HepG2 (cell line): ENCODE results near the gene IL1RAP. TPM values are rescaled to one million over a fixed set of nuclear protein-coding genes. Genes with fewer than 3 reads are reported as not detected.

Experiments
- ATAC-seq: fragments of 200-7000 bp; cut with Tn5 transposase; 3 replicates; pipeline ENCODE4 v1.9.1; 2020; ENCODE audit warnings: mild to moderate bottlenecking, moderate library complexity
- BruUV-seq: library from RNA; stranded (reverse); fragments of 400-500 nt; replicated peaks from 2 replicates; lab custom pipeline; 2021; lab: Mats Ljungman, UMichigan
- CTCF ChIA-PET: fragments of 300-600 bp; formaldehyde crosslinking; extraction: SDS; loops from one replicate; lab custom pipeline; 2021; ENCODE audit warnings: low total read pairs, inconsistent platforms, low intra/inter-chr PET ratio; lab: Yijun Ruan, JAX
- POLR2A ChIA-PET: fragments of 350-600 bp; sonication (Branson Sonifier 250); formaldehyde crosslinking; loops from one replicate; lab custom pipeline; 2020; ENCODE audit warnings: antibody characterized with exemption, inconsistent platforms; lab: Yijun Ruan, JAX
- DNase-seq: peaks from one replicate; pipeline ENCODE4 v3.0.0-alpha.2; 2015; ENCODE audit warnings: low spot score
- FAIRE-seq: peaks from 3 replicates; lab custom pipeline; 2011; peaks lifted over from hg19 to GRCh38; lab: Jason Lieb, UNC
- H2AFZ ChIP-seq: one replicate; pipeline ENCODE4 v1.6.1; 2011; ENCODE audit warnings: low read length, inconsistent platforms
- H3K27ac ChIP-seq: fragments of 300-600 bp; 3 replicates; pipeline ENCODE4 v1.8.0; 2011; ENCODE audit warnings: mixed run types, mild to moderate bottlenecking, mixed read lengths, low read length, inconsistent platforms; ENCODE audit not compliant: insufficient read depth; ENCODE audit errors: extremely low read length
- H3K27me3 ChIP-seq, 2 experiments: fragments of 200-600 bp in 1 of 2; 2 replicates in 1 of 2; 3 replicates in 1 of 2; pipeline versions ENCODE4 v1.6.0 to v1.8.0; 2011; ENCODE audit warnings: low read length in 2 of 2, mild to moderate bottlenecking in 2 of 2, moderate library complexity in 2 of 2, inconsistent platforms in 1 of 2; ENCODE audit not compliant: insufficient read depth in 2 of 2, control insufficient read depth in 1 of 2
- H3K36me3 ChIP-seq, 2 experiments: fragments of 200-600 bp in 1 of 2; replicated peaks in 1 of 2; 2 replicates in 1 of 2; 3 replicates in 1 of 2; pipeline versions ENCODE4 v1.5.1 to v1.8.0; 2011; ENCODE audit warnings: low read length in 2 of 2, inconsistent platforms in 1 of 2; ENCODE audit not compliant: insufficient read depth in 2 of 2, control insufficient read depth in 1 of 2
- H3K4me1 ChIP-seq: 2 replicates; pipeline ENCODE4 v1.5.1; 2012; ENCODE audit warnings: low read length, inconsistent platforms; ENCODE audit not compliant: insufficient read depth
- H3K4me2 ChIP-seq: 2 replicates; pipeline ENCODE4 v1.6.0; 2011; ENCODE audit warnings: low read depth, low read length, inconsistent platforms
- H3K4me3 ChIP-seq, 3 experiments: fragments of 200-600 bp in 1 of 3; sonication (generic), shearing (Covaris generic) in 1 of 3; replicated peaks in 1 of 3; 2 replicates each; pipeline ENCODE4 v1.5.1; 2011 to 2016; ENCODE audit warnings: low read length in 3 of 3, inconsistent platforms in 2 of 3, low read depth in 2 of 3, mild to moderate bottlenecking in 2 of 3, control low read depth in 1 of 3, mixed read lengths in 1 of 3; ENCODE audit not compliant: insufficient read depth in 1 of 3
- H3K79me2 ChIP-seq: one replicate; pipeline ENCODE4 v1.6.1; 2011; ENCODE audit warnings: low read length, inconsistent platforms; ENCODE audit not compliant: insufficient read depth
- H3K9ac ChIP-seq: 2 replicates; pipeline ENCODE4 v1.6.0; 2011; ENCODE audit warnings: mild to moderate bottlenecking, low read depth, low read length, inconsistent platforms; ENCODE audit not compliant: insufficient read depth
- H3K9me3 ChIP-seq: 2 replicates; pipeline ENCODE4 v1.5.1; 2012; ENCODE audit warnings: mild to moderate bottlenecking, low read length
- H4K20me1 ChIP-seq: 2 replicates; pipeline ENCODE4 v1.6.0; 2011; ENCODE audit warnings: inconsistent platforms, mild to moderate bottlenecking, low read length, moderate library complexity; ENCODE audit not compliant: insufficient read depth
- ESRRA ChIP-seq: sonication (generic); formaldehyde crosslinking; IDR thresholded peaks from 2 replicates; pipeline ENCODE4 v1.5.1; 2020; ENCODE audit warnings: mild to moderate bottlenecking, low read depth, missing genetic modification reagents
- ONECUT2 ChIP-seq: sonication (generic); formaldehyde crosslinking; IDR thresholded peaks from 2 replicates; pipeline ENCODE4 v1.4.0; 2020; ENCODE audit warnings: missing genetic modification reagents
- TAF1 ChIP-seq: sonication (generic); formaldehyde crosslinking; IDR thresholded peaks from 2 replicates; pipeline ENCODE4 v1.4.0; 2020; ENCODE audit warnings: missing genetic modification reagents
- ZNF652 ChIP-seq: IDR thresholded peaks from 2 replicates; pipeline ENCODE4 v1.6.1; 2016; ENCODE audit warnings: low read depth, borderline replicate concordance
- in situ Hi-C: cut with HindIII; loops from 2 replicates; pipeline ENCODE4 v1.10.0; 2017; ENCODE audit warnings: low pct_unique_long_range_greater_than_20kb; ENCODE audit not compliant: extremely low pct_ligation_motif_present
- intact Hi-C: fragments of 100-400 bp; cut with micrococcal nuclease; formaldehyde crosslinking; loops from one replicate; pipeline ENCODE4 v1.10.0; 2022; ENCODE audit not compliant: unreplicated experiment
- polyA plus RNA-seq, 8 experiments: library from polyadenylated mRNA; depleted of rRNA in 3 of 8; stranded (reverse) in 7 of 8; unstranded in 1 of 8; fragments of >200 nt; fragmentation: Illumina TruSeq in 4 of 8; extraction: Trizol in 4 of 8; gene quantifications; 2 replicates each; pipeline versions ENCODE4 v1.2.1 to v1.2.3, GENCODE V29; 2011 to 2016; ENCODE audit warnings: low read depth in 4 of 8, missing spikeins in 1 of 8, mixed read lengths in 1 of 8; ENCODE audit not compliant: insufficient read depth in 1 of 8
- total RNA-seq, 5 experiments: library from RNA; depleted of rRNA; stranded (reverse); fragments of >200 nt; fragmentation: Illumina TruSeq; extraction: Trizol; gene quantifications; 2 replicates each; pipeline ENCODE4 v1.2.3, GENCODE V29; 2016; ENCODE audit warnings: low read depth in 1 of 5
- TF ChIP-seq, protein P1 (sequence below): IDR thresholded peaks from 2 replicates; pipeline ENCODE4 v1.6.1; 2016; ENCODE audit warnings: low read depth
- TF ChIP-seq, protein P2 (sequence below): sonication (generic); formaldehyde crosslinking; IDR thresholded peaks from 2 replicates; pipeline ENCODE4 v1.5.1; 2020; ENCODE audit warnings: missing genetic modification reagents, mild to moderate bottlenecking, borderline replicate concordance

Gene IL1RAP
- total and polyA plus RNA-seq, 2 of the 13 experiments (the other 11 are each of a cell fraction or from before 2014, with no cell fraction given): 18.3 to 54.9 TPM

DNA sequence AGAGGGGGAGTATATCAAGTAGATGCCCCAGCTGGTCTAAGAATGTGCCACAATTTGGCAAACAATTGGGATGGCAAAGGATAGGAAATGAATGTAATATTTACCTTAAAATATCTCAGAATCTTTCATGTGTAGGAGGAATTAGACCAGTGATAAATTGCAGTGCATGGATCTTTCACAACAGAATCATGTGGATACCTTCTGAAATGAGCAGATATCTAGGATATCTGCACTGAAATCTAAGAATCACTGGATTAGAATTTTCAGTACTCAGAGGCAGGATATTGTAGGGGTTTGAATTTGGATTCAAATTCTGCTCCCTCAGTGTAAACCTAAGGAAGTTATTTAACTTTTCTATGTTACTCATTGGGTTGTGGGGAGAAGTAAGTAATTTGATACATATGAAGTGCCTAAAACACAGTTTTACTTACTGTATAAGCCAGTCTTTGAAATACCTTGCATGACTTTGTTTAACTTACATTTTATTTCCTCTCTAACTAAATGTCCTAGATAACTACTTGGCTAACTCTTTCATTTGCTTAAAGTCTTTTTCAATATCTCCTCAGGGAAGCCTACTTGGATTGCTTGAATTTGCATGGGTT is 8.8 kb downstream of the IL1RAP start:
- Histone ChIP-seq H3K36me3 (peaks cover 3 to 12% of the 10 kb centered on the region in 2 experiments; a peak in 3 of 5 replicates), H3K27me3 (no peaks in the 10 kb centered on the region), H4K20me1 (no peaks in the 10 kb centered on the region; the same call in 1 of the 2 replicates), H3K79me2 (peaks cover 81% of the 10 kb centered on the region), H3K27ac (no peak overlapping the region), H3K4me2 (no peak overlapping the region), H3K4me3 (no peak overlapping the region), H3K4me1 (peaks cover 53% of the 10 kb centered on the region), H3K9me3 (no peaks in the 10 kb centered on the region), H3K9ac (no peak overlapping the region), H2AFZ (no peak overlapping the region)
- no TSS peak for BruUV-seq
- TF ChIP-seq, protein P1, sequence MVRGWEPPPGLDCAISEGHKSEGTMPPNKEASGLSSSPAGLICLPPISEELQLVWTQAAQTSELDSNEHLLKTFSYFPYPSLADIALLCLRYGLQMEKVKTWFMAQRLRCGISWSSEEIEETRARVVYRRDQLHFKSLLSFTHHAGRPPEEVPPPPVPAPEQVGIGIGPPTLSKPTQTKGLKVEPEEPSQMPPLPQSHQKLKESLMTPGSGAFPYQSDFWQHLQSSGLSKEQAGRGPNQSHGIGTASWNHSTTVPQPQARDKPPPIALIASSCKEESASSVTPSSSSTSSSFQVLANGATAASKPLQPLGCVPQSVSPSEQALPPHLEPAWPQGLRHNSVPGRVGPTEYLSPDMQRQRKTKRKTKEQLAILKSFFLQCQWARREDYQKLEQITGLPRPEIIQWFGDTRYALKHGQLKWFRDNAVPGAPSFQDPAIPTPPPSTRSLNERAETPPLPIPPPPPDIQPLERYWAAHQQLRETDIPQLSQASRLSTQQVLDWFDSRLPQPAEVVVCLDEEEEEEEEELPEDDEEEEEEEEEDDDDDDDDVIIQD (CRISPR knock-in tag): no peak
- no peak for TF ChIP-seq TAF1 (CRISPR knock-in tag)
- no peak for TF ChIP-seq ONECUT2
- TF ChIP-seq, protein P2, sequence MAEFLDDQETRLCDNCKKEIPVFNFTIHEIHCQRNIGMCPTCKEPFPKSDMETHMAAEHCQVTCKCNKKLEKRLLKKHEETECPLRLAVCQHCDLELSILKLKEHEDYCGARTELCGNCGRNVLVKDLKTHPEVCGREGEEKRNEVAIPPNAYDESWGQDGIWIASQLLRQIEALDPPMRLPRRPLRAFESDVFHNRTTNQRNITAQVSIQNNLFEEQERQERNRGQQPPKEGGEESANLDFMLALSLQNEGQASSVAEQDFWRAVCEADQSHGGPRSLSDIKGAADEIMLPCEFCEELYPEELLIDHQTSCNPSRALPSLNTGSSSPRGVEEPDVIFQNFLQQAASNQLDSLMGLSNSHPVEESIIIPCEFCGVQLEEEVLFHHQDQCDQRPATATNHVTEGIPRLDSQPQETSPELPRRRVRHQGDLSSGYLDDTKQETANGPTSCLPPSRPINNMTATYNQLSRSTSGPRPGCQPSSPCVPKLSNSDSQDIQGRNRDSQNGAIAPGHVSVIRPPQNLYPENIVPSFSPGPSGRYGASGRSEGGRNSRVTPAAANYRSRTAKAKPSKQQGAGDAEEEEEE (CRISPR knock-in tag): no peak
- TF ChIP-seq ZNF652 (CRISPR knock-in tag): no peak
- no peak for TF ChIP-seq ESRRA
- in situ Hi-C loops: no loop called here
- DNase-seq (no peak), FAIRE-seq (no peak), ATAC-seq (no peak)
- intact Hi-C loops: no loop called here
- POLR2A ChIA-PET: no interaction called here
- CTCF ChIA-PET: no interaction called here
